NCI-H128 (cell line): ENCODE results near the gene ZCRB1.
"Not testable (repeated sequence)": the region's sequence is repeated elsewhere in the genome, so short reads cannot be mapped to it uniquely, and the experiment has no call there.

Experiments
- DNase-seq: peaks from one replicate; lab custom pipeline; 2025; ENCODE audit not compliant: unreplicated experiment; lab: John Stamatoyannopoulos, UW

The ZCRB1 gene

DNA sequence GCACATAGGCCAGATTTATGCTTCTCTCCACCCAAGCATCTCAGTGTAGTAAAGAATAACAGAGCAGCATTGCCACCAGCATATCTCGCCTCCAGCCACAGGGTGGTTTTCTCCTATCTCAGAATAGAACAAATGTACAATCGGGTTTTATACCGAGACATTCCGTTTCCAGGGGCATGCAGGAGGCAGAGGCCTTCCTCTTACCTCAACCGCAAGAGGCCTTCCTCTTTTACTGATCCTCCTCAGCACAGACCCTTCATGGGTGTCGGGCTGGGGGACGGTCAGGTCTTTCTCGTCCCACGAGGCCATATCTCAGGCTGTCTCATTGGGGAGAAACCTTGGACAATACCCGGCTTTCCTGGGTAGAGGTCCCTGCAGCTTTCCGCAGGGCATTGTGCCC is 4.2 kb upstream of the ZCRB1 start:
- DNase-seq = not testable (repeated sequence)

DNA sequence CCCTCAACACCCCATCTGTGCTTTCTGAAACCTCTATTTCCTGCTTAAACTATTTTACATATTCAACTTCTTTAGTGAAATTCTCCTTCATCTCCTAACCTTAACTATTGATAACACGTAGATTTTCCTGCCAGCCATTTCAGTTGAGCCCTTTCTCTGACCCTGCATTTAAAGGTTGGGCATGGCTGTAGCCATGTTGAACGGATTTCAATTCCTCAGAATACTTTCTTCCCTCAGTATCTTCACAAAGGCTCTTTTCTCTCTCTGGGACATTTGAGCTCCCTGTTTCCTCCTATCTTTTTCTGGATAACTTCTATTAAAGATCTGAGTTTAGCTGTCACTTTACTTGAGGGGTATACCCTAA is 1.3 kb upstream of the ZCRB1 start:
- DNase-seq = no peak

DNA sequence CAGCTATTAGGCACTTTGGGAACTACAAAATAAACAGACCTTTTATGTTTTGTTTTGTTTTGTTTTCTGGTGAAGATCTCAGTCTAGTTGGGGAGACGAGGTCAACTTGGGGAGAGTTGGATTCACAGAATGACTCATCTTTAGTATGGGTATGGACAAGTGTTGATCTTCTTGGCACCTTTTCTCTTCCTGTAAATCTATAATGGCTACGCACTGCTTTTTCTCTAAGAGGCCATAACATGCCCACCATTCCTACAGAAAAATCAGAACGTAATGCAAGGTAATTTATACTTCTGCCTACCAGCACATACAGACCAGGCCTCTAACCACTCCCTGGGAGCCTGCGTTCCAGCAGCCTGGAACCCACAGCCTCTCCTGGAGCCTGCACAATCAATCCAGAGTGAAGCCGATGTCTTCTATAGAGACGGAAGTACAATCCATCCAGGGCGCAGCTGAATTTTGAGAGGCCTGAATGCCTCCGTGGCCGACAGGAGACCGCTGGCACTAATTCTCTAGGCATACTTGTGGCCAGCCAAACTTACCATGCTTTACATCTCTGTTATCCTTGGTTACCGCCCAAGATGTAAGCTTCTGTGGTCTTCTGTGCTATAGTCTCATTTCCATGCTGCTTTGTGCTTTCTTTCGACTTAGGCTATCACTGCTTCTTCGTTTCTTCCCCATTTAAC is 790 bp upstream of the ZCRB1 start:
- peak; percentile 13 for DNase-seq

DNA sequence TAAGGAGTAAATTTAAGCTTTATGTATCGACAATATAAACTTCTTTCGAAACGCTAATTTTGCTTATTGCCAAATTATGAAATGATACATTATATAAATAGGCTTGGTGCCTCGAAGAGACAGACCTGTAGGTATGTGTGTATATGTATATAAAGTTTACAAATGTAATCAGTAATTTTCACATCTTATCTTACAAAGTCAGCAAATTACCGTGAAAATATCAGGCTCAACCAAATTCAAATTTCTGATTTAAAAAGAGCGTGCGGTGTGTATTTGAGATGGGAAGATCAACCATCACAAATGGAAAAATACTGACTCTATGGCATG is 605 bp downstream of the ZCRB1 start:
- no peak for DNase-seq

GRCh38 chr12:42323856-42324255 is 2.0 kb downstream of the ZCRB1 start:
- no peak for DNase-seq

DNA sequence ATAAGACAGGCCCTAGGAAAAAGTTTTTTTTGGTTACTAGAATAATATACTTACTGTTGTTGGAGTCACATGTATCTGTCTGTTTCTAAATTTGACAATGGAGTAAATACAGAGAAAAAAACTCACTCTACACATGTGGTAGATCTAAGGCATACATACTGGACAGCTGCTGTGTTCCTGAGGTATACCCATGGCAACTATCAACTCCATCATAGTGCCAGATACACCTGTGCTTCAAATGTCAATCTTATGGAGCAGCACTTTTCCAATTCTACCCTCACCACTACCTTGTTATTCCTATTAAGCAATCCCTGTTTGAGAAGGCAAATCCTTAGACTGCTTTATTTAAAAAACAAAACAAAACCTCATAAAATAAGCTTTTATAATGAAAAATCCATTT is 3.3 kb downstream of the ZCRB1 start:
- no peak for DNase-seq

GRCh38 chr12:42320796-42321195 is 5.1 kb downstream of the ZCRB1 start:
- DNase-seq = no peak

DNA sequence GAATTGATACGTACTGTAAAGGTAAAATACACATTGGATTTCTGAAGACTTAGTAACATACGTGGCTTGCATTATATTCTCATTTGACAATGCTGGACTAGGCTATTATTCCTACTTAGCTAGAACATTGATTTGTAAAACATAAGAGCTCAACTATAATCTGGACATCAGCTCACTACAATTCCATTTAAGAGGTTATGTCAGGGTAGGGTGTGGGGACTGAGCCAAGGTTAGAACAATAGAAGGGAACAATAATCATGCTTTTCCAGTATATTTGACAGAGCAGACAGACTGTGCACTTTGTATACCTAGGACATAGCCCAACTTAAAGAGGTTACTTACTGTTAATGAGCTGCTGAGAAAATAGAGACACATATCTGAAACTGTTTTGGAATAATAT is 10.8 kb downstream of the ZCRB1 start:
- DNase-seq = no peak

DNA sequence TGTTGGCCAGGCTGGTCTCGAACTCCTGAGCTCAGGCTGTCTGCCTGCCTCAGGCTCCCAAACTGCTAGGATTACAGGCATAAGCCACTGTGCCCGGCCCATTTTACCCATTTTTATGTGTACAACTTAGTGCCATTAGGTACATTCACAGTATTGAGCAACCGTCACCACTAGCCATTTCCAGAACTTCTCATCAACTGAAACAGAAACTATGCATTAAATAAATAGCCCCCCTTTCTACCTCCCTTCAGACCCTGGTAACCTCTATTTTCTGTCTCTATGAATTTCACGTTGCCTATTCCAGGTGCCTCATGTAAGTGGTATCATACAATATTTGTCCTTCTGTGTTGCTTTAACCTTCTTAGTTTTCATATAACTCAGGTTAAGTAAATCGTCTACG is 15.9 kb downstream of the ZCRB1 start:
- DNase-seq = no peak

GRCh38 chr12:42308390-42308789 is 17.5 kb downstream of the ZCRB1 start:
- no peak for DNase-seq

DNA sequence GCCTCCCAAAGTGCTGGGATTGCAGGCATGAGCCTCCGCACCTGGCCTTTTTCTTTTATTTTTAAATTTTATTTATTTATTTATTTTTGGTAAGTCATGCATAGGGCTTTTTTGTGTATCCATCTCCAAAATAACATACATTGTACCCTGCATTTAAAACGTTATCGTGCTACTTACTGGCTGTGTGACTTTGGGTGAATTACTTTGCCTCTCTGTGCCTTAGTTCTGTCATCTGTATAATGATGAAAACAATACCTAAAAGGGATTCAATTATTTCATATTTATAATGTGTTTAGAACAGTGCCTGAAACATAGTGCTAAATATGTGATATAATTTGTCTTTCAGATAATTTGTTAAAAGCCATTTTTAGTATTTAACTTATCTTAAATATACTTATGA is 19.6 kb downstream of the ZCRB1 start:
- no peak for DNase-seq

GRCh38 chr12:42299392-42300308 is 26.2 kb downstream of the ZCRB1 start:
- DNase-seq = no peak

GRCh38 chr12:42298887-42299286 is 27.0 kb downstream of the ZCRB1 start:
- DNase-seq = no peak

- DNase-seq = no peak
Measured at GRCh38 chr12:42296503-42297109, 29.3 kb downstream of the ZCRB1 start.

GRCh38 chr12:42291680-42292079 is 34.2 kb downstream of the ZCRB1 start:
- DNase-seq = no peak

DNA sequence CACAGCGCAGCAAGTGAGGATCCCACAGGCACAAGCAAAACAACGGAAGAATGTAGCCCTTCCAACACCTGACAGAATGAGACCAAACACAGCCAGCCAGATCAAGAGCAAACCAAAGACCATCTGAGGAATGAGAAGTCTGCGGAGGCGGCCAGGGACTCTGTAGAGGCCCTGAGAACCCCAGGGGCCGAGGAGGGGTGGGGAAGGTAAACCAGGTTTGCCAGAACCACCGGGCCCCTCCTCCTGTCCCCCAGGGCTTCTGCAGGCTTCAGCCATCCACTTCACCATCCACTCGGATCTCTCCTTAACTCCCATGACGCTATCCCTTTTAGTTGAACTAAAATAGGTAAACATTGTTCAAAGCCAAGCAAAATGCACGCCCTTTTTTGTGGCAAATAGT is 37.4 kb downstream of the ZCRB1 start:
- no peak for DNase-seq

DNA sequence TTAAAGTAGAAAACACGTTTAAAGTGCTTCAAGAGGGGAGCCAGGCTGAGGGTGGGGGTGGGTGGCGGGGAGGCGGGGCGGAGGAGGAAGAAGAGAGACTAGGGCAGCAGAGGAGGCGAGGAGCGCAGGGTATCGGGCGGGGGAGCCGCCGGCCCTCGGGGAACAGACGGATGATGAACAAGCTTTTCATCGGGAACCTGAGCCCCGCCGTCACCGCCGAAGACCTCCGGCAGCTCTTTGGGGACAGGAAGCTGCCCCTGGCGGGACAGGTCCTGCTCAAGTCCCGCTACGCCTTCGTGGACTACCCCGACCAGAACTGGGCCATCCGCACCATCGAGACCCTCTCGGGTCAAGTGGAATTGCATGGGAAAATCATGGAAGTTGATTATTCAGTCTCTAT is 39.2 kb downstream of the ZCRB1 start:
- DNase-seq = no peak

DNA sequence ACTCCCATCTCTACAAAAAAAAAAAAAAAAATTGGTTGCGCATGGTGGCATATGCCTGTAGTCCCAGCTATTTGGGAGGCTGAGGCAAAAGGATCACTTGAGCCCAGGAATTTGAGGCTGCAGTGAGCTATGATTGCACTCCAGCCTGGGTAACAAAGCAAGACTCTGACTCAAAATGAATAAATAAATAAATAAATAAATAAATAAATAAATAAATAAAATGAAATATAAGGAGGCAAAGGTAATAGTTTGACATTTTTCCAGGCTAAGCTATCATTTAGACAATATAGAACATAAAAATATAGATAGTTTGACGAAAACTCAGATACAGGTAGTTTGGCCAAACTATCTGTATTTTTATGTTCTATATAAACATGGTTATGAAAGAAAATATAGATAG is 40.5 kb downstream of the ZCRB1 start:
- no peak for DNase-seq

DNA sequence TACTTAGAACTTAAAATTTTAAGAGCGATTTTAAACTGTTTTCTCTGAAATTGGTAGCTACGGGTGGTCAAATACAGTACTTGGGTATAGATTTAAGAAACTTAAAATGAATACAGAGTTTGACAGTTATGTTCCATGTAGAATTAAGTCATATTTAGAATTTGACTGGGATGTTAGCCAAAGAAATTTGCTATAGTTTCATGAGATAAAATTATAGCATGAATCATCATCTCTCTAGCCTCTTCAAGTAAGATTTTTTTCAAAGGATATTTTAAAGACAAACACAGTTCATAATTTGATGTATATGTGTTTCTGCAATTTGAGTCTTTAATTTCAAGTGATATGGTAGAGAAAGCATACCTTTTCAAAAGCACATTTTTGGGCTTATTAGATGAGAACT is 41.0 kb downstream of the ZCRB1 start:
- DNase-seq = no peak

DNA sequence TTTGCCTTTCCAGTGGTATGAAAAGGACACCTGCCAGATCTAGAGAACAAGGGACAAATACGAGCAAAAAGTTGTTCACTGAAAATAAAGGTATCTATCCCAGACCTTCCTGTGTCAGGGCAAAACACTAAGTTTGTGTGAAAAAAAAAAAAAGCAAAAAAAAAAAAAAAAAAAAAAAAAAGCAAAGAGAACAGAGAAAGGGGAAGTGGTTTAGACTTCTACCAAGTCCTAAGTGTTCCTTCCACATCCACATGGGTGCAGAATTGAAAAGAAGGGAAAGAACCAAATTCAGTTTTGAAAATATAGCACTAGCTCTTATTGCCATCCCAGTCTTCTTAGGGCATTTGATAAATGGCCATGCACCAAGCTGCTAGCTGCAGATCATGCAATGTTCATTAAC is 41.7 kb downstream of the ZCRB1 start:
- DNase-seq = no peak

DNA sequence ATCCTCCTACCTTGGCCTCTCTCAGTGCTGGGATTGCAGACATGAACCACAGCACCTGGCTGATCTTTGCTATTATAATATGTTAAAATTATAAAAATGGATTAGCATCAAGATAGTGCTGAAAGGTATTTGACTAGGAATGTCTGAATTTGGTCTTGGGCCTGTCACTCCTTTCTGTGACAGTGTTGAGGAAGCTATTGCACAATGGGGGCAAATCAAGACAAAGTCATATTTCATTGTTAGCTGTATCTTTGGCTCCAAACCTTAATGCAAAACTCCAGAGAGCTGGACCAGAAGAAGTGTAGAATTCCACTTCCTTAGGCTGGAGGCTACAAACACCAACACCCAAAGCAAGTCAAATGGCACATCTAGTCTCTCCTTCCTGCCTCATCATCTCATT is 42.2 kb downstream of the ZCRB1 start:
- DNase-seq = no peak

GRCh38 chr12:42282294-42282693 is 43.6 kb downstream of the ZCRB1 start:
- no peak for DNase-seq
